ENCODE results near the gene LMBRD2. TPM values are rescaled to one million over a fixed set of nuclear protein-coding genes. Genes with fewer than 3 reads are reported as not detected.

LMBRD2 gene
- total and polyA plus RNA-seq, 2 of the 8 experiments (the other 6 are each of a cell fraction or from before 2014, with no cell fraction given): 1.1 to 4.1 TPM

DNA sequence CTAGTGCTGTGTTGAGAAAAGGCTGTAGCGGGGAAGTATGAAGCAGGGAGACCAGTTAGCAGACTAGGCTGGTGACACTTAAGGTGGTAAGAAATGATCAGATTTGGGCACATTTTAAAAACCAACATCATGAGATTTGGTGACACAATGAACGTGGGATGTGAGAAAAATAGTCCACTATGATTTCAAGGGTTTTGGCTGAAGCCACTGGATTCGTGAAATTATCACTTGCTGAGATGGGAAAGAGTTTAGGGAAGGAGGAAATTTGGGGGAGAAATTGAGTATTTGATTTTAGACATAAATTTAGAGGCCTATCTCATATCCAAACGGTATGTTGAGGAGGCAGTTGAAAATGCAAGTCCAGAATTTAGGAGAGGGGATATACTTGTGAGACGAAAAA is 23.4 kb upstream of the LMBRD2 start:
- H3K27me3 ChIP-seq (replicated peaks in 1 of 4; ENCODE audit: control insufficient read depth in 3 of 4, extremely low read depth in 1 of 4, insufficient read depth in 3 of 4, low read length in 3 of 4): peaks cover 0 to 1% (median 0%) of the 10 kb centered on the region in 4 experiments; a peak in 1 of 7 replicates
- no peak overlapping the region for H2BK120ac ChIP-seq (replicated peaks; ENCODE audit: low read depth, low read length)
- CTCF ChIA-PET (ENCODE audit: partially characterized antibody): no interaction called here
- H3K4me2 ChIP-seq (ENCODE audit: insufficient read depth in 1 of 2, low read depth in 2 of 2, low read length in 2 of 2): no peak overlapping the region
- no peak overlapping the region for H4K8ac ChIP-seq (ENCODE audit: extremely low read depth, insufficient read depth, low read length)
- FAIRE-seq (no peak), DNase-seq (ENCODE audit: low read depth in 1 of 2, low spot score in 2 of 2) (no peak)
- no peak overlapping the region for H2BK5ac ChIP-seq (ENCODE audit: low read depth, low read length)
- no peak overlapping the region for H3K9ac ChIP-seq (replicated peaks in 1 of 4; ENCODE audit: extremely low read depth in 1 of 4, low read depth in 3 of 4, low read length in 3 of 4)
- no peaks in the 10 kb centered on the region for H4K20me1 ChIP-seq (replicated peaks in 1 of 2; ENCODE audit: control insufficient read depth in 1 of 2, insufficient read depth in 2 of 2, low read length in 2 of 2)
- no peak overlapping the region for H3K14ac ChIP-seq (ENCODE audit: insufficient read length)
- no peak overlapping the region for H4K91ac ChIP-seq (replicated peaks; ENCODE audit: insufficient read length, low read length)
- H3K18ac ChIP-seq (ENCODE audit: extremely low read depth, low read length): no peak overlapping the region
- H3K9me3 ChIP-seq (ENCODE audit: insufficient read depth in 2 of 2, low read depth in 1 of 2, low read length in 1 of 2): no peaks in the 10 kb centered on the region
- no peak overlapping the region for H2BK12ac ChIP-seq (ENCODE audit: low read depth, low read length)
- no peak overlapping the region for H2AK5ac ChIP-seq (ENCODE audit: low read depth, low read length)
- no peak overlapping the region for H4K5ac ChIP-seq (ENCODE audit: insufficient read length, low read depth, low read length)
- H2AFZ ChIP-seq (ENCODE audit: low read length): no peak overlapping the region
- POLR2A ChIA-PET (ENCODE audit: partially characterized antibody): no interaction called here
- H3K4me3 ChIP-seq (ENCODE audit: extremely low read depth in 1 of 4, insufficient read depth in 2 of 4, low read depth in 3 of 4, low read length in 4 of 4): no peak overlapping the region
- H3K79me2 ChIP-seq (ENCODE audit: control insufficient read depth in 1 of 2, insufficient read depth in 2 of 2, low read length in 2 of 2): no peaks in the 10 kb centered on the region
- no peak overlapping the region for H3K56ac ChIP-seq (replicated peaks; ENCODE audit: insufficient read length, low read depth, low read length)
- no peaks in the 10 kb centered on the region for H3K23me2 ChIP-seq (ENCODE audit: low read depth, low read length)
- H3K23ac ChIP-seq (ENCODE audit: insufficient read length): no peak overlapping the region
- H3K4me1 ChIP-seq (replicated peaks in 1 of 4; ENCODE audit: control insufficient read depth in 3 of 4, insufficient read depth in 4 of 4, low read length in 3 of 4): no peaks in the 10 kb centered on the region
- H3K79me1 ChIP-seq (ENCODE audit: low read depth, low read length): no peaks in the 10 kb centered on the region
- H3K36me3 ChIP-seq (ENCODE audit: control insufficient read depth in 2 of 4, insufficient read depth in 4 of 4, low read length in 3 of 4): peaks cover 12 to 80% (median 43%) of the 10 kb centered on the region in 4 experiments
- 89% methylated on average over 5 of the region's 5 CpGs; no CpG with 5 or more reads in 1 of the 2 experiments for WGBS, 2 experiments (ENCODE audit: extremely low coverage in 1 of 2, insufficient coverage in 1 of 2, insufficient read length in 1 of 2, insufficient replicate concordance in 2 of 2, low coverage in 1 of 2, low lambda C conversion rate in 2 of 2, missing lambda C conversion rate in 1 of 2)
- H2BK20ac ChIP-seq (ENCODE audit: low read length): no peak overlapping the region
- H3K4ac ChIP-seq (replicated peaks; ENCODE audit: insufficient read length, low read depth, low read length): no peak overlapping the region
- no peak overlapping the region for H3K27ac ChIP-seq (ENCODE audit: low read depth, low read length)
- no peak overlapping the region for H2BK15ac ChIP-seq (ENCODE audit: low read length)
- no peak for TF ChIP-seq TAF7 (optimal IDR thresholded peaks at IDR 0.05; ENCODE audit: borderline replicate concordance, low read depth, low read length)
- TF ChIP-seq SUZ12 (IDR thresholded peaks at IDR 0.05; ENCODE audit: low read length): no peak
- no peak for TF ChIP-seq GTF2F1 (IDR thresholded peaks at IDR 0.05; ENCODE audit: borderline replicate concordance, low read depth, low read length)
- no peak for TF ChIP-seq RAD21 (IDR thresholded peaks at IDR 0.05 in 1 of 2, conservative IDR thresholded peaks at IDR 0.05 in 1 of 2; ENCODE audit: low read depth in 2 of 2, low read length in 2 of 2)

All from H1 (cell line).